GM21737 (cell line): ENCODE data around the gene CACNA1I.
"Not testable (repeated sequence)": the region's sequence is repeated elsewhere in the genome, so short reads cannot be mapped to it uniquely, and the experiment has no call there.

Source experiments
- ATAC-seq: cut with Tn5 transposase; IDR thresholded peaks from one replicate; pipeline ENCODE4 v1.9.1; 2021; ENCODE audit warnings: mild to moderate bottlenecking, moderate library complexity; ENCODE audit not compliant: unreplicated experiment

CACNA1I gene

DNA sequence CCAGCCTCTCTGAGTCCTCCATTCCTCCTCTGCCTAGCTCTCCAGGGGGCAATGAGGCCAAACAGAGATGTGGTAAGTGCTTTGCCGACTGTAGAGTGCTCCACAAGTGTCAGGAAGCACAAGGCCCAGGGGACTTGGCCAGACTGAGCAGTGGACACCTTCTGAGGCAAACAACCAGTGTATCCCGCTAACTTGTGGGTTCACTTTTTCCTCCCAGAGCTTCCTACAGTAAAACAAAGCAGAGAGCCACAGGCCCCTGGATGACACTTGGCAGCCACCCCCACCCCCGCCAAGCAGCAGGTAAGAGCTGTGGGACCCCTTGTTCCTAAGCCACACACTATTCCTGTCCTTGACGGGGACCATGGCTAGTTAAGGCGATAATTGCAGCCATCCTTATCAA is 160.9 kb downstream of the CACNA1I start:
- ATAC-seq: no peak

DNA sequence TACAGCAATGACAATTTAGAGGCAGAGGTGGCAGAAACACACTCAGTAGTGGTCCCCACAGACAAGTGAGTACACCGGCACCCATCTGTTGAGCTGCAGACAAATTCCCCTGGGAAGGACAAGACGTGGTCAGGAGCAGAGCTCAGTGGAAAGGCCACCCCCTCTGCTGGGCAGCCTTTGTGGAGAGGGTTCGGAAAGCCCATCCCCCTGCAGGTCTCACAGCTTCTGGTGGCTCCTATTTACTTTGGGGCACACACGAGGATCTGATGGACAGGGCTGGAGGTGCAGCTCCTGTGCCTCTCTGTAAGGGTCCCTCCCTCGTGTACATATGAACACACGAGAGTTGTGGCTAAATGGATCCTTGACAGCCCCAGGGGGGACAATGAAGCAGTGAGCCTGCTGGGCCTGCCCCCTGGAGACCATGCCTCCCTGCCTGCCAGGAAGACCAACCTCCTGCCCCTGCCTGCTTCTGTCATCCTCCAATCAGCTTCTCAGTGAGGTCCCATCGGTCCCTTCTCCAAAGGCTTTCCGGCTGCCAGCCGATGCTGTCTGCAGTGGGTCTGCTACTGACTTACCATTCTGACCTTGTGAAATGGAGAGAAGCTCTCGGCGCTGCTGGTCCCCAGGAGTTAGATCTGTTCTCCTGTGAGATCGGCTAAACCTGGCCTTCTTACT is 161.5 kb downstream of the CACNA1I start:
- no peak for ATAC-seq

DNA sequence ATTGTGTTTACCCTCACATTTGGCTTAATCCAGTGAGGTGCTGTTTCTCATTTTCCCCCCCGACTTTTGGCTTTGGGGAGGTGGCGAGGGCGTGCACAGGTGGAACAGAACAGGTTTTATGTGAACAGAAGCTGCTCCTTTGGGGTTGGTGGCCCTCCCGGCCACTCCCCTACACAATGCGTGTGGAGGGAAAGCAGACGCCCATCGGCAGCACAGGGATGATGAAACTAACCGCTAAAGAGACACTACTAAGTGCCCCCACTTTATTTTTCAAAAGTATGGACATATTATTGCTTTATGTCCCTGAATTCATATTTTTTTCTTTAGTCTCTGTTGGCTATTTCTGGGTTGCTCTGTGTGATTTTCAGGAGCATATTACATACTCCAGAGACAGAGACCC is 162.1 kb downstream of the CACNA1I start:
- ATAC-seq: no peak

DNA sequence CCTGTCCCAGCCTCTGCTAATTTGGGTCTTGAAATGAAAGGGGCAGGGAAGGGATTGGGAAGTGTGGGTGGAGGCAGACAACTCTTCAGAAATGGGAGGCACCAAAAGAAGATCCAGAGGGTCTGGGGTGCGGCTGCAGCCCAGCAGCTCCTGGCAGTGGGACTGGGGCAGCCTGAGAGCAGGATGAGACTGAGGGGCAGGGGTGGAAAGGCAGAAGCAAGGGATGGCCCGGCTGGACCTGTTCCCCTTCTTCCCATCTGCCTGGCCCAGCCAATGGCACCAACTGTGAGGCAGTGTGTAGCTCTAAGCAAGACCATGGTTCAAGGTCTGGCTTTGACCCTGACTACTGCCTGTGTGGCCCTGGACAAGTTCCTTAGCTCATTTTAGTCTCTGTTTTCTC is 162.6 kb downstream of the CACNA1I start:
- no peak for ATAC-seq

DNA sequence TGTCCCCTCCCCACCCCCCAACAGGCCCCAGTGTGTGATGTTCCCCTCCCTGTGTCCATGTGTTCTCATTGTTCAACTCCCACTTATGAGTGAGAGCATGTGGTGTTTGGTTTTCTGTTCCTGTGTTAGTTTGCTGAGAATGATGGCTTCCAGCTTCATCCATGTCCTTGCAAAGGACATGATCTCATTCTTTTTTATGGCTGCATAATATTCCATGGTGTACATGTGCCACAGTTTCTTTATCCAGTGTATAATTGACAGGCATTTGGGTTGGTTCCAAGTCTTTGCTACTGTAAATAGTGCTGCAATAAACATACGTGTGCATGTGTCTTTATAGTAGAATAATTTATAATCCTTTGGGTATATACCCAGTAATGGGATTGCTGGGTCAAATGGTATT is 163.5 kb downstream of the CACNA1I start:
- not testable (repeated sequence) for ATAC-seq

DNA sequence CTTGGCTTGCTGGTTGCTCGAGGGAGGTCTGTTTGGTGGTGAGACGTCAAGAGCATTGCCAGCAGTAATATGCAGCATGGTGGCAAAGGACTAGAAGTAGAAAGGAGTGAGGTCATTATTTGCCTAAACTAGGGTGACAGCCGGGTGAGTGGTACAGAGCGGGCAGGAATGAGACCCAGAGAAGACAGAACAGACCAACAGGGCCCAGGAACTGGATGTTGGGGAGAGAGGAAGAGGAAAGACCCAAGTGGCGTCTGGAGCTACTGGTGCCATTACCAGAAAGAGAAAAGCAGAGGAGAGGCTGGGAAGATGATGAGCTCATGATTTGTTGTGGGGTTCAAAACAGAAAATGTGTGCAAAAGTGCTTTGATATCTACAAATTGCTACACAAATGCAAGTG is 164.3 kb downstream of the CACNA1I start:
- ATAC-seq: no peak

DNA sequence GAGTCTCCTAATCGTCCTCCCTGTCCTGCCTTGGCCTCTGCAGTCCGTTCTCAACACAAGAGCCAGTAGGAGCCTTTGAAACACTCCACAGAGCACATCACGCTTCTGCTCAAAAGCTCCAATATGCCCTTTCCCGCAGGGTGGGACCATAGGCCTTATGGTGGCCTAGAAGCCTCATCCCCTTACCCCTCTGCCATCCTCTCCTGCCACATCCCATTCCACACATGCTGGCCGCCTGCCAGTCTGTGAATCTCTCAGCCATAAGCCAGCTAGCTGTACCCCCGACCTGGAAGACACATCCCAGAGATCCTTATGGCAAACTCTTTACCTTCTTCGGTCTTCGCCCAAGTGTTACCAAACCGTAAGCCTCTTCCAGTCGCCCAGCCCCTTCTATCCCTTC is 165.2 kb downstream of the CACNA1I start:
- no peak for ATAC-seq

DNA sequence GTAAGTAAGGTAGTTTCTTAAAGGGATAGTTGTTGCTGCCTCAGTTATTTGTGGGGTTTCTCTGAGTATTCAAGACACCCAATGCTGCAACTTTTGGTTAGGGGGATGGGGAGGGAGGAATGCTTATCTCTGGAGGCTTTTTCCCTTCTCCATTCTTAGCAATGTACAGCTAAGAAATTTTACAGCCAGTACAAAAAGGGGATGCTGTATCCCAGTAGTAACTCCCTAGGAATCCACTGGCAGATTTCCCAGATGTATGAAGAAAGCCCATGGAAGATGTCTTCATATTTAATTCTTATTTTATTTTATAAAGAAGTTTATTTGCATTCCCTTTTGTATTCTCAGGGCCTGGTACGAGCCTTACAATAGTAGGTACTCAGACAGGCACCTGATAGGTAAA is 168.2 kb downstream of the CACNA1I start:
- no peak for ATAC-seq
